Fibroblast of lung (primary cell): ENCODE measurements around the gene GJC3. TPM values are rescaled to one million over a fixed set of nuclear protein-coding genes. Genes with fewer than 3 reads are reported as not detected.
A peak's percentile ranks its signal among the peaks of the same experiment; 100 is the strongest.

Source experiments
- DNase-seq, 2 donors: peaks; one replicate each; pipeline versions ENCODE4 v3.0.0 to v3.0.0-alpha.2; 2010; ENCODE audit warnings: low read depth in 2 of 2
- H2AFZ ChIP-seq: 2 replicates; pipeline ENCODE4 v1.5.1; 2012; ENCODE audit warnings: low read length, control low read depth, inconsistent platforms
- H3K27ac ChIP-seq: 2 replicates; pipeline ENCODE4 v1.5.1; 2011; ENCODE audit warnings: low read length, control low read depth; ENCODE audit not compliant: insufficient read depth
- H3K27me3 ChIP-seq: 2 replicates; pipeline ENCODE4 v1.5.1; 2011; ENCODE audit warnings: mild to moderate bottlenecking, low read length; ENCODE audit not compliant: control insufficient read depth, insufficient read depth
- H3K36me3 ChIP-seq: 2 replicates; pipeline ENCODE4 v1.5.1; 2011; ENCODE audit warnings: low read length; ENCODE audit not compliant: control insufficient read depth, insufficient read depth
- H3K4me1 ChIP-seq: 2 replicates; pipeline ENCODE4 v1.5.1; 2011; ENCODE audit warnings: low read length; ENCODE audit not compliant: control insufficient read depth, insufficient read depth; ENCODE audit errors: extremely low read depth
- H3K4me2 ChIP-seq: 2 replicates; pipeline ENCODE4 v1.5.1; 2011; ENCODE audit warnings: low read length, control low read depth; ENCODE audit not compliant: insufficient read depth; ENCODE audit errors: extremely low read depth
- H3K4me3 ChIP-seq, 4 experiments: fragments of 200-600 bp in 1 of 4; sonication (generic) in 1 of 4; replicated peaks in 1 of 4; 2 replicates each; pipeline ENCODE4 v1.5.1; 2011 to 2016; ENCODE audit warnings: low read length in 4 of 4, low read depth in 3 of 4, mild to moderate bottlenecking in 3 of 4, control low read depth in 2 of 4, inconsistent platforms in 1 of 4, mixed read lengths in 1 of 4; ENCODE audit not compliant: insufficient read depth in 1 of 4; ENCODE audit errors: control extremely low read depth in 1 of 4
- H3K79me2 ChIP-seq: 2 replicates; pipeline ENCODE4 v1.5.1; 2012; ENCODE audit warnings: mild to moderate bottlenecking, low read length, inconsistent platforms; ENCODE audit not compliant: control insufficient read depth, insufficient read depth
- H3K9ac ChIP-seq: 2 replicates; pipeline ENCODE4 v1.5.1; 2011; ENCODE audit warnings: mild to moderate bottlenecking, low read length, control low read depth; ENCODE audit not compliant: insufficient read depth
- H3K9me3 ChIP-seq: 2 replicates; pipeline ENCODE4 v1.5.1; 2012; ENCODE audit warnings: low read depth, low read length; ENCODE audit not compliant: control insufficient read depth, insufficient read depth
- H4K20me1 ChIP-seq: 2 replicates; pipeline ENCODE4 v1.5.1; 2011; ENCODE audit warnings: low read length; ENCODE audit not compliant: control insufficient read depth, insufficient read depth; ENCODE audit errors: extremely low read depth
- CTCF ChIP-seq, 2 donors: IDR thresholded peaks in 1 of 2; conservative IDR thresholded peaks in 1 of 2; 1 replicate in 1 of 2; 2 replicates in 1 of 2; pipeline ENCODE4 v1.5.1; 2011 to 2012; ENCODE audit warnings: low read length in 2 of 2, control low read depth in 1 of 2, inconsistent platforms in 1 of 2, low read depth in 1 of 2, mild to moderate bottlenecking in 1 of 2
- EZH2 ChIP-seq: IDR thresholded peaks from 2 replicates; pipeline ENCODE4 v1.5.1; 2012; ENCODE audit warnings: low read length, control low read depth, mild to moderate bottlenecking; ENCODE audit errors: missing control alignments
- polyA plus RNA-seq, 2 donors: library from polyadenylated mRNA; depleted of rRNA in 1 of 2; stranded (reverse) in 1 of 2; unstranded in 1 of 2; fragments of >200 nt; gene quantifications; 2 replicates each; pipeline ENCODE4 v1.2.1, GENCODE V29; 2011 to 2012; ENCODE audit warnings: missing spikeins in 1 of 2
- total RNA-seq: library from RNA; depleted of rRNA; stranded (reverse); fragments of >200 nt; gene quantifications from 2 replicates; pipeline ENCODE4 v1.2.1, GENCODE V29; 2014

GJC3 gene
- total and polyA plus RNA-seq, 2 donors (not counting 1 experiment from before 2014, with no cell fraction given) = not detected

DNA sequence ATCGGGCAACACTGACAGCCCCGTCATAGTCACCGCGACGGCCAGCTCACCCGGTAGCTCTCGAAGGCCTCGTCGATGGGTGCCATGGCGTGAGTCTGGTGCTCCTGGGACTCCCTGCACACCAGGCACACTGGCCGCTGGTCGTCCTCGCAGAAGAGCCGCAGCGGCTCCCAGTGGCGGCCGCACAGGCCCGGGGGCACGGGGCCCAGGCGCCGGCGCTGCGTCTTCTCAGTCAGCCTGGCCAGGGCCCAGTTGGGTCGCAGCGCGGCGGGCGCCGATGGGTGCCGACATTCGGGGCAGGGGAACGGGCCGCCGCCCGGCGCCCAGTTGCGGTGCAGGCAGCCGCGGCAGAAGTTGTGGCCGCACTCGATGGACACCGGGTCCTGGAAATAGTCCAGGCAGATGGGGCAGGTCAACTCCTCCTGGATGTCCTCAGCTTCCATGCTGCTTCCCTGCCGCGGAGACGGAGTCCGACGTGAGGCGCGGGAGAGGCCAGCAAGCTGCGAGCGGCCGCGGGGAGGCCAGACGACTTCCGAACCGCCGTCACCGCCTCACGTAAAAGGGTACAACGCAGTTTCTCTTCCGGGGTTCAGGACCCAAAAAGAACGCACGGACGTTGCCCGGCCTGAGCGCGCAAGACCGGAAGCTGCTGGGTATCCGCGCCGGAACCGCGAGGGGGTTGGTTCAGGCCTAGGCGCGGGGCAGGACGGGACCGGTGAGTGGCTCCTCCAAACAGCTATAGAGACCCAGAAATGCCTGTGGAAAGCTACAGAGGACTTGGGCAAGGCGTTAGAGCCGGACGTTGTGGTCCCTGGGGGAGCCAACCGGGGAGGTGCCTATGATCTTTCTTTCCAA, 10.2 kb downstream of the GJC3 start, which contains the start of gene TRIM4:
Gene TRIM4 (minus strand): TSS at position 572 of the 855 bp plus-strand sequence. CDS start 129 bp downstream, at position 443.
- Histone ChIP-seq H3K27me3 (no peaks in the 10 kb centered on the region), H3K79me2 (peaks cover 48% of the 10 kb centered on the region), H3K27ac (peak within 1 kb of the TSS; percentile 89), H3K9ac (peak within 1 kb of the TSS; percentile 91), H3K36me3 (no peaks in the 10 kb centered on the region), H4K20me1 (peaks cover 5% of the 10 kb centered on the region), H3K4me1 (peaks cover 4% of the 10 kb centered on the region), H3K4me3 (peak within 1 kb of the TSS; percentile 67 to 98 (median 82)), H2AFZ (peak within 1 kb of the TSS; percentile 95), H3K4me2 (peak within 1 kb of the TSS; percentile 89), H3K9me3 (no peaks in the 10 kb centered on the region)
- TF ChIP-seq CTCF (conservative IDR thresholded peaks at IDR 0.05 in 1 of 2, IDR thresholded peaks at IDR 0.05 in 1 of 2; ENCODE audit: low read depth in 1 of 2, low read length in 2 of 2) (peak; percentile 14 to 28), EZH2 (no peak)
- DNase-seq = peak; percentile 93 to 95

- no peak overlapping the region for H3K27ac ChIP-seq
- H3K36me3 ChIP-seq = no peaks in the 10 kb centered on the region
- no peaks in the 10 kb centered on the region for H3K4me1 ChIP-seq
- H3K79me2 ChIP-seq = peaks cover 44% of the 10 kb centered on the region
- no peak overlapping the region for H3K9ac ChIP-seq
- TF ChIP-seq EZH2 (no peak), CTCF (conservative IDR thresholded peaks at IDR 0.05 in 1 of 2, IDR thresholded peaks at IDR 0.05 in 1 of 2; ENCODE audit: low read depth in 1 of 2, low read length in 2 of 2) (no peak)
- no peak overlapping the region for H3K4me3 ChIP-seq
- no peaks in the 10 kb centered on the region for H3K9me3 ChIP-seq
- peaks cover 4% of the 10 kb centered on the region for H4K20me1 ChIP-seq
- H3K27me3 ChIP-seq = no peaks in the 10 kb centered on the region
- no peak overlapping the region for H2AFZ ChIP-seq
- H3K4me2 ChIP-seq = no peak overlapping the region
- no peak for DNase-seq
These were observed 18.4 kb downstream of the GJC3 start for GRCh38 chr7:99910976-99911375.

DNA sequence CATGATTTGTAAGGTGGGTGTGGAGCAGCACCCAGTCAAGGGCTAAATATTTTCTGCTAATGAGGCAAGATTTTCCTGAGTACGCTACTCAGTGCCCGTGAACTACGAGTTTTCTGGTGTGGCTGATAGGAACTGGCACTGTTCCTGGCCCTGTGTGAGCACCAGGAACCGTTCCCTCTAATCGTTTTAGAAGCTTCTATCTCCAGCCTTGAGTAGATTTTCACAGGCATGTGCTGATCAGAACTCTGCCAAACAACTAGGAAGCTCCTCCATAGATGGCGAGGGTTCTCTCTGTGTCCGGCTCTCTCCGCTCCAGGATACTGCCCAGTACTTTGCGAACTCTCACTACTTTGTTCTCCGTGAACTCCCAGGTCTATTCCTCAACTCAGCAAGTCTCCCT, 27.8 kb downstream of the GJC3 start:
- no peak overlapping the region for H3K9ac ChIP-seq
- H3K79me2 ChIP-seq = no peaks in the 10 kb centered on the region
- H2AFZ ChIP-seq = no peak overlapping the region
- no peaks in the 10 kb centered on the region for H4K20me1 ChIP-seq
- TF ChIP-seq CTCF (conservative IDR thresholded peaks at IDR 0.05 in 1 of 2, IDR thresholded peaks at IDR 0.05 in 1 of 2; ENCODE audit: low read depth in 1 of 2, low read length in 2 of 2) (no peak), EZH2 (no peak)
- no peak overlapping the region for H3K4me3 ChIP-seq
- no peak for DNase-seq
- H3K4me2 ChIP-seq = no peak overlapping the region
- H3K27me3 ChIP-seq = no peaks in the 10 kb centered on the region
- peaks cover 14% of the 10 kb centered on the region for H3K36me3 ChIP-seq
- no peak overlapping the region for H3K27ac ChIP-seq
- H3K9me3 ChIP-seq = no peaks in the 10 kb centered on the region
- no peaks in the 10 kb centered on the region for H3K4me1 ChIP-seq
